ENCODE results near the gene HDAC4.
A peak's percentile ranks its signal among the peaks of the same experiment; 100 is the strongest.

Gene HDAC4

DNA sequence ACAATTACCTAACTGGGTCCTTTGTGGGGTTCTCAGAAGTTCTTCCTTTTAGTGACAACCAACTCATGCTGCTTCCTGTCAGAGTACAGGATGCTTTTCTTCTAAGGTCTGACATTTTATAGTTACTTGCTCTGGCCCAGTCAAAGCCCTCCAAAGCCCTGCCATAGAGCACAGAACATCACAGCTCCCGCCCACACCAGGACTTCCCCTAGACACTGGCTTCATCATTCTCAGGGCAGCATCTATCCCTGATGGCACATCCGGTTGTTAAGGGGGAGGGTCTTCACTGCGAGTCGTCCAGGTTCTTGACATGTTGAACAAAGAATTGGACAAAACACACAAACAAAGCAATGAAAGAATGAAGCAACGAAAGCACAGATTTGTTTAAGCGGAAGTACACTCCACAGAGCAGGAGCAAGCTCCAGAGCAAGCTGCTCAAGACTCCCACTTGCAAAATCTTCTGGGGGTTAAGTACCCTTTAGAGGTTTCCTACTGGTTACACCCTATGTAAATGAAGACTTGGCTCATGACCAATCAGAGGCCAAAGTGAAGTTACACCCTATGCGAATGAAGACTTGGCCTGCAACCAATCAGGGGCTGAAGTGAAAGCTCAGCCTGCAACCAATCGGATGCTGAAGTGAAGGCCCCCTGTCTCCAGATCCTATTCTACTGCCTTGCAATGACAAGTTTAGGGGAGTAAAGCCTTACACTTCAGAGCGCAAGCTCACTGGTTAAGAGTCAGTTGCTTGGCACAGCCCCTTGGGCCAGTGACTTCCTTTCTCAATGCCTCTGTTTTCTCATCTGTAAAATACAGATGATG, 79.0 kb downstream of the HDAC4 start:
- peak; percentile 22 for DNase-seq

DNA sequence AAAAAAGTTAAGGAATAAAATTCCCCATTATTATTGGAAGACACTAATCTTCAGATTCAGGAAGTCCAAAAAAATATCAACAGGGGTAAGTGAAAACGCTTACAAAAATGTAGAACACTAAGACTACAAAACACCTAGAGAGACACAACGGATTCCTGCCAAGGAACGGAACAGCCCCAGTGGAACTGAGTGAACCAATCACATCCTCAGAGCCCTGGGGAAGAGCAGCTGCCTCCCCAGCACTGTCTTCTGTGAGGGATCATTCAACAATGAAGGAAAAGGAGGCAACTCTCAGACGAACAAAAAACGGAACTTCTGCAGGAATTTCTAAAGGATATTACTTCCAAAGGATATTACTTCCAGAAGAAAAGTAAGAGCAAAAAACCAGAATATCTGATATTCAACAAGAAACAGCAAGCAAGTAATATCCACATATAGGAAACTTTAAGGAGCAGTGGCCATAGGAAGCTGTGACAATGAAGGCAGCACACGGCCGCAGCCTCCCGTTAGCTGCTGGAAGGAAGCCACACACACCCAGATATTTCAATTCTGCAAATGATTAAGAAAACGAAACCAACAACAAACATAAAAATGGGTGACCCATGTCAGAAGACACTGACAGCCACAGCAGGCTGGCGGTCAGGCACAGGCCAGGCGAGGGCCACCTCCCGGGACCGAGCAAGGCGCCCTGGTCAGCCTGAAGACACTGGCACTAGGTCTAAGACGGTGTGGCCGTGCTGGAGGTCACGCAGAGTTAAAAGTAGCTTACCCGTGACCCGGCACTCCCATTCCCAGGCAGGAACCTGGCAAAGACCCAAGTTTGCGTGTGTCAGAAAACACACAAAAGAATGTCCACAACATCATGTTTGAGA, 81.8 kb downstream of the HDAC4 start:
- DNase-seq = peak; percentile 20

DNA sequence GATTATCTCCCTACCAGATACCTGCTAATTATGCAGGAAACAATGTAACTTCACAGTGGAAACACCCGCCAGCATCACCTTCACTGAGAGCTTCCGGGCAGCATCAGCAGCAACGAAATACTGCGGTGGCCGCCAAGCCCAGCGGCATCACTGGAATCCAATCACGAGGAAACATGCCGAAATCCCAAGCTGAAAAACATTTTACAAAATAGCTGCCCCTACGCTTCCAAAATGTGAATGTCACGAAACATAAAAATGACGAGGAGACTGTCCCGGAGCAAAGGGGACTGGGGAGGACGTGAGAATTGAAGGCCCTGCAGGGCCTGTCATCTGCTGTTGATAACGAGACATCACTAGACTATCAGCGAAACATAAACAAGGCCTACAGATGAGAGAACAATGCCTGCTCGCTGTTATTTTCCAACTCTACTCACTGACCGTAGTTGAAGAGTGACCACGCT, 82.6 kb downstream of the HDAC4 start:
- peak; percentile 24 for DNase-seq

DNA sequence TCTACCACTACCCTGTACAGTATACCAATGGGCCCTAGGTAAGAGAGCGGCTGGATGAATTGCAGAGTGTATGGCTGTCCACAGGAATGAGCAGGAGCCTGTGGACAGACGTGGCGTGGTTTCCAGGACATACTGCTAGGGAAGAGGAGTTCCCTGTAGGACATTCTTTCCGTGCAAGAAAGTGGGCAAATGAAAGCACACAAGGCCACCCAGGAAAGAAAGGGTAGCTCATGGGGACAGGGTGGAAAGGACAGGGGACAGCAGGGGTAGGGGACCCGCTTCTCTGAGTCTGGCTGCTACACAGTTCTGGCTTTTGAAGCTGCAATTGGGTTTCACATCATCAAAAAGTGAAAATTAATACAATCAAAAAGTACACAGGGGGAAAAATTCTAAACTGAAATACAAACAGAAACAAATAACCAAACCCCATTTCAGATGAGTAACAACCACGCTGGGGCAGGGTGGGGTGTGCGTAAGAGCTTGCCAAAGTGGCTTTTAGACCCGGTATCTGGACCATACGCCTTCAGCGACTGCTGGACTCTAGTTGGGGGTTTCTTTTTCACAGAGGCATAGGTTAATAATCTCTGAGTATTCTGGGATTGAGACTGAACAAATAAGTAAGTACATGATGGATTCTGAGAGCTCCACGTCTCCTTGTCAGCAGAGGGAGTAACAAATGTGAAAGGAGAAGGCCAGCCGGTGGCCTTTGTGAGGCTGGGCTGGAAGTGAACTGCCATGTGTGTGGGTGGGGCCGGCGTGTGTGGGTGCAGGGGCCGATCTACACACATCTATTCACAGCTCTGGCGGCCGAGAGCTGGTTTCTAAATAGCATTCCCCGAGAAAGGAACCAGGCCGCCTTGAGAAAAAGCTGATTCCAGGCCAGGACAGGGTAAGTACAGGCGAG, 84.0 kb downstream of the HDAC4 start:
- peak; percentile 16 for DNase-seq

DNA sequence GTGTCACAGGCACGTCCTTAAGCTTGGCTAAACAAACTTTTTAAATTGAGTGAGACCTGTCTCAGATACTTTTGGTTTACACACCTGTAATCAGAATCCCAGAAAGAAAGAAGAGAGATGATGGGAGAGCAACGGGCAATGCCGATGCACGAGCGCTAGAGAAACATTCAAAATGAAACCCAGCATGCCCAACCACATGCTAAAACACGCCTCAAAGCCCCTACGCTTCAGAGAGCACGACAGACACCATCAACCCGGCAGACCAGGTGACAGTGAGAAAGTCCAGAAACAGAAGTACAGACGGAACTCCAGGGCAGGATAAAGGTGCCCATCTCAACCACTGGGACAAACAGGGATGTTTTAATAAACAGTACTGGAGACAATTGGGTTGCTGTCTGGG, 85.5 kb downstream of the HDAC4 start:
- DNase-seq = no peak

DNA sequence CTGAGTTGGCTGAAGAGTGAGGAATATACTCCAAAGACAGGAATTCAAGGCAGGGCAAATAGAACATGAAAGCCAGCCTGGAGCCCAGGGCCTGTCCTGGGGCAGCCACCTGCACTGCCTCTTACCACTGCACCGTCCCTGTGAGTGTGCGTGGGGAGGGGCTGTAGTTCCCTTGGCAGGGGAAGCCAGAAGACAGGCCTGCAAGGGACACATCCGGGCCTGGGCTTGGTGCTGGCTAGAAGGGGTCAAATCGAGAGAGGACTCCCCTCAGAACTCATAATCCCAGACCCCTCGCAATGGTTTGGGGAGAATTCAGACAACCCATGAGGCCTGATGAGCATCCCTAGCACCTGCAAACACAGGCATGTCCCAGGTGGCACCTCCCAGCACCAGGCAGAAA, 87.0 kb downstream of the HDAC4 start:
- no peak for DNase-seq

DNA sequence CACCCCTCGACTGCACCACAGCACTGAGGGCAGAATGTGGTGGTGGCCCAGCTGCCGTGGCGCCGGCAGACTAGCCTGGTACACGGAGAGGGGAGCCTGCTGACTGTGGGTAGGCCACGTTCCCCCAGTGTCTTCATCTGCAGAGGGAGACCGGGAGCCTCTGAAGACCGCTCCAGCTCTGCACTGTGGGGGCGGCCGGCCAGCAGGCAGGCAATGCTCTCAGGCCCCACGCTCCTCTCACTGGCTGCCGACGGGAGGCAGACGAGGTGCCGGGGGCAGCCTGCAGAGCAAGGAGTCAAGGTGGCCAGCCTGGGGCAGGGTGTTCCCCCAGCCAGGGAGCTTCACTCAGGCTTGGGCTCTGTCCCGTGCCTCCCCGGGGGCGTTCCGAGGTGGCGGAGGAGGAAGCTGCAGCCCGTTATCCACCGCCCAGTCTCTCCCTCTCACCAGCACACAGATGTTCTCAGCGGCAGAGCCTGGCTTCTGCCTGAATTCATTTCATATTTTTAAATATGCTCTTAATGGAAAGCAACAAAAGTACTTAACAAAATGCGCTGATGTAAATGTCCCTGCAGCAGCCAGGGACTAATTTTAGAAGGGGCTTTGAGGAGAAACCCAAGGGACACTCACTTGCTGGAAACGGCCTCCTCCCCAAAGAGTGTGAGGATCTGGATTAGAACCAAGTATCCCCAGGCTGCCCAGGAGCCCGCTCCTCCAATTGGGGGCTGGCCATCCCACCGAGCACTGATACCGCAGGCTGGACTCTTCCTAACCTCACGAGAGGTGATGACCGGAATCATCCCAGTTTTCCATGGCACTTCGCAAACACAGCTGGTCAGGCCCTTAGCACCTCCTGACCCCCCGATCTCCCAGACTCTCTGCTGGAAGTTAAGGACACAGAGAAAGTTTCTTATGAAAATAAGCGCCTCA, 87.8 kb downstream of the HDAC4 start:
- DNase-seq = no peak

DNA sequence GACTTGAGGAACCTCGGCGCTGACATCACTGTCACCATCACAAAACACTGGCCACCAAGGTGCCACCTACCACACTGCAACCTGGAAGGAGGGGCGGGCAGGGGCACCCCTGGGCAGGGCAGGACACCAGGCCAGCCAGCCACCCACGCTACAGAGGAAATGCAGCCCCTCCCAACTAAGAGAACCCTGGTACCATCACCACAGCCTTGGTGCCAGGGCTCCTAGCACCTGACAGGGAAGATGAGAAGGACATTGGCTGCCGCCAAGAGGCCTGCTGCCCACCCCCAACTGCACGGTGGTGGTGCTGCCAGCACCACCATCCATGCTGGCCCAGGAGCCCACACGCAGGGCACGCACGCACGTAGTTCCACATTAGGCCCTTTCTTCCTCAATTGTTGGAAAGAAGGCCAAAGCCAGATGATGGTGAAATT, 88.7 kb downstream of the HDAC4 start:
- no peak for DNase-seq

DNA sequence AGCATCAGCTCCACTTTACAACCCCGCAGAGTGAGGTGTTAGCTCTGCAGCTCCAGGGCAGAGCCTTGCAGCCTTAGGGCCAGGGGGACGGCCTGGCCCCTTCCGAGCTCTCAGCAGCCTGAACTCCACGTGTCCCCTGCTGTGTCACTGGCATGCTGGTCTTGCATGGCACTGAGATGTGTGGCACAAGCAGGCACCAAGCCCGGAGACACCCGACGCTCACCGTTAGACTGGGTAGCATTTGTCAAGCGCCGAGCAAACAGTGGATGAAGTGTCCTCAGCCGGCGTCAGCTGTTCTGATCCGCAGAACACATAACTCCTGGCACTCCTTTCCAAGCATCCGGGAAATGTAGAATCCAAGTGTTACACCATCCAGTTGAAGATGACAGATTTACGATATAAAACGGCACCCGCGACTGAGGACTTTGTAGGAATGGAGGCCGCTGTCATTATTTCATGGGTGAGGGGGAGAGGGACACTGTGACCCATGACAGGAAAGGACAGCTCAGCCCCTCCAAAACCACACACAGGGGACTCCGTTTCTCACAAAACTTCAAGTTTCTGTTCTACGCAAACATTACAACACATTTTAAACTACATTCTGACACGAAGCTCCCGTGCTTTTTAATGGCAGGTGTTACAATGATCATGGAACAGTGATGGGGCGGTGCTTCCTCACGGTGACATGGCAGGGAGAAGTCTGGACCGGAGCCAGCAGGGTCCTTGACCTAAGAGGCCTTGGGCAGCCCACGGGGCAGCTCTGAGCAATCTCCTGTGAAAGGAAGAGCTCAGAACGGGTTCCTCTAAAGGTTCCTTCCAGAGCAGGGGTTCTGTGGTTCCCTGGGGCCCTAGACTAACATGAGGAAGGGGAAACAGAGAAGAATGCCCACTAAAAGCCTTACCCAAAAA, 89.4 kb downstream of the HDAC4 start:
- peak; percentile 35 for DNase-seq

DNA sequence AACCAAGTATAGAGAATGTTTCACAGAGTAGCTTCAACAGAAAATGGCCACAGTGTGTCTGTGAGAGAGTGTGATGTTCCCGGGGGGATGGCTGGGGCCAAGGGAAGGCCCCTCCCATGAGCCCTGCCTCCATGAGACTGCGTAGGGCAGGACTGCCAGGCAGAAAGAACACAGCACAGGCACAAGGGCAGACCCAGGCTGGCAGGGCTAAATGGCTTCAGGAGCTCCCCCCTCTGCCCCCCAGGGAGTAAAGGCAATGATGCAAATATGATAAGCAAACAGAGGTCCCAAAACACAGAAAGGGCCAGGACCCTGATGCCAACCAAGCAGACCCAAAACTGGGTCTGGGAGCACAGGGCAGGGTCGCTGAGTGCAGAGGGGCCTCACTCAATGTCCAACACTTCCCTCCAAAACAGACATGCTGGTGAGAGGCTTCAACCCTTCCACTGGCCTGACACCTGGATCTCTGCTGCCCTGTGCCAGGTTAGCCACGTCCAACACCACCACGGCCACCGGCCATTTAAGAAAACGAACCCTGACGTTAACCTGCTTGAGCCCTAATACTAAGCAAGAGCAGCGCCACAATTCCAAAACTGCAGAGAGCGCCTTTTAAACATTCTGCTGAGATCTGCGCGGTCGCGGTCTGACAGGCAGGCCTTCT, 90.3 kb downstream of the HDAC4 start:
- peak; percentile 42 for DNase-seq

DNA sequence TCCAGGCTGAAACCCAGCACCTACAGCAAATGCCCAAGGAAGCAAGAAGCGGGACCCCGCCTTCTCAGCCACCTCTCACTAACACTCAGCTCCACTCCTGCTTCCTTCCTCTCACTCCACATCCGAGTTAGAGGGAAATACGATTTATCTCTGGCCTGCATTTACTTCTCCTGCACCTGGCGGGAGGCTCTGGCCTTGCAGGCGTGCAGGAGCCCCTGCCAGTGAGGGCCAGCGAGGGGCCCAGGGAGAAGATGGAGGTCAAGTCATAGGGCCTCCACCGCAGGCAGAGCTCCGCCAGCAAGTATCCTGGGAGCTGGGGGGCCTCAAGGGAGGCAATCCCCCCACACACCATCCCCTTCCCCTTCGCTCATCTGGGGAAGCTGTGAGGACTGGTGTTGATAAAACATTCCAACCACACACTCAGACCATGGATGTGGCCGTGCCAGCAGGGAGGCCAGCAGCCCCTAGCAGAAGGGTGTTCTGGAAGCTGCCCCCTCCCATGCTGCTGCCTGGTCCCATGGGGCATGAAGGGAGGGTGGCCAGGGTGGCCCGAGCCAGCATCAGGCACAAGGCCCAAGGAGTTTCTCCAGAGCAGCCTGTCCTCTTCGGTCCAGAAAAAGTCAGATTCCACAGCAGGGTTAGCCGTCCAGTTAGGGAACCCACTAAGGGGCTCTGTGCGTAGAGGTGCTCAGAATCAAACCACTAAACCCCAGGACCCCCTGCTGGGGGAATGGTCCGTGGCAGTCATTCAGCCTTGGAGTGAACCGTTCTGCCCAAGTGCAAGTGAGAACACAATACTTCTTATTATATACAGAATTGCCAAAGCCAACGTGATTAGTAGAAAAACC, 91.2 kb downstream of the HDAC4 start:
- DNase-seq = peak; percentile 44

DNA sequence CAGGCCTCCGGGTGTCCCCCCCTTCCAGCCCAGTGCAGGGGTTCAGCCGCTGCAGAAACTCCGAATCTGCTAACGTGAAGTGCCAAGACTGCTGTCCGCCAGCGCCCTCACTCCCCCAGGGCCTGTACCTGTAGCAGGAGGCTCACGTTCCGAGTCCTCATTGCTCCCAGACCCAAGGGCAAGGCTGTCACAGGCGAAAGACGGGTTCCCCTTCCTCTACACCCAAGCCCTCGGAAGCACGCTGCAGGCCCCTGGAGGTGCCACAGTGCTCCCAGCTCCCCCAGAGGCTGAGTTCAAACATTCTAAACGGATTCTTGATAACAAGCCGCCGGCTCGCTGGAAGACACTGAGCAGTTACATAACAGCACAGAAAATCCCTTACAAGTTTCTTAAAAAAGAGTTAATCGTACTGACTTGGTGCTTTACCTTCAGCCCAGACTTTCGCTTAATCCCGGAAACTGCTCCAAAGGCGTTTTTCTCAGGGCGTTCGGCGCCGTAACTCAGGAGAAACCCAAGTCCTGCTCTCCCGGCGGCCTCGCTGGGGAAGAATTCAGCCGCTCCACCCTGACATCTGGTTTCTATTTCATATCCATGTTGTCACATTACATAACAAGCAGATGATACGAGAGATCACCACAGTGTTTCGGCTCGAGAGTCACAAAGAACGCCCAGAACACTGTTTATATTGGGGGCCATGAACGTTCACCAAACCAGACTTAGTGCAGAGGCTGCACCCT, 92.0 kb downstream of the HDAC4 start:
- DNase-seq = peak; percentile 50

DNA sequence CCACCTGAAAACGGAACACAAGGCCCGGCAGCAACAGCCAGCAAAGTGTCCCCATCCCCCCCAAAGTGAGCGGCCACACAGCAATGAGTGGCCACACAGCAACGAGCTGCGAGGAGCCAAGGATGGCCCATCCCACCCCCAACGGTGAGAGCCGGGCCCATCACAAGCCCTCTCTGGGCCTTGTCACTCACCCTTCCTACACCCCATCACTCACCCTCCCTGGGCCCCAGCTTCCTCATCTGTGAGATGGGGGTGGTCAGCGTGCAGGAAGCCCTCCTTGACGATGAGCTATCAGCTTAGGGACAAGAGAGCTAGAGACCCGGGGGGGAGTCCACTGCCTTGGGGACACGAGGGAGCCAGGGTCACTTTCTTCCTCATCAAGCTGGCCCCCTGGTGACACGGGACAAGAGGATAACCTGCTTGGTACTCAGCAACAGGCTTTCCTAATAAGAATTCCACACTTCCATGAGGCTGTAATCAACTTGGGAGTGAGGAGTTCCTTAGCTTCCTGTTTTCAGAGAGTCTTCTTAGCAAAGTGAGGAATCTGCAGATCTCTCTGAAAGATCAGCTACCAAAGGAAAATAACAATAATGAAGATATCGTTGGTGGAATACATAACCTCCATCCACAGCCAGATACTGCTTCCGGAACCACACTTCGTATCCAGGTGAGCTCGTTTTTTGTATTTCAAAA, 92.8 kb downstream of the HDAC4 start:
- DNase-seq = peak; percentile 40

DNA sequence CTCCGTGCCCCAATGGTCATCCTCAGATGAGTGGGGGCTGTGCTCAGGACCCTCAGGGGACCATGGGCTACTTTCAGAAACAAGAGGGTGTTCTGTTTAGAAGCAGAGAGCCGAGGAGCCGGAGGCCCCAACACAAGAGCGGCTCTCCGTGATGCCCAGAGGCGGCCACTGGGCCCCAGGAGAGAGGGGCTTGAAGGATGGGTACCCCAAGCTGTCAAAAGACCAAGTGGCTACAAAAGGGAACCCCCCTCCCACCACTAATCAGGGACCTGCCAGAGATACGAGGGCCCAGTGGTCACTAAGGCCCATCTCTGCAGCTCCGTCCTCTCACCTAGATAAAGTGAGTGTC, 93.6 kb downstream of the HDAC4 start:
- DNase-seq = no peak

DNA sequence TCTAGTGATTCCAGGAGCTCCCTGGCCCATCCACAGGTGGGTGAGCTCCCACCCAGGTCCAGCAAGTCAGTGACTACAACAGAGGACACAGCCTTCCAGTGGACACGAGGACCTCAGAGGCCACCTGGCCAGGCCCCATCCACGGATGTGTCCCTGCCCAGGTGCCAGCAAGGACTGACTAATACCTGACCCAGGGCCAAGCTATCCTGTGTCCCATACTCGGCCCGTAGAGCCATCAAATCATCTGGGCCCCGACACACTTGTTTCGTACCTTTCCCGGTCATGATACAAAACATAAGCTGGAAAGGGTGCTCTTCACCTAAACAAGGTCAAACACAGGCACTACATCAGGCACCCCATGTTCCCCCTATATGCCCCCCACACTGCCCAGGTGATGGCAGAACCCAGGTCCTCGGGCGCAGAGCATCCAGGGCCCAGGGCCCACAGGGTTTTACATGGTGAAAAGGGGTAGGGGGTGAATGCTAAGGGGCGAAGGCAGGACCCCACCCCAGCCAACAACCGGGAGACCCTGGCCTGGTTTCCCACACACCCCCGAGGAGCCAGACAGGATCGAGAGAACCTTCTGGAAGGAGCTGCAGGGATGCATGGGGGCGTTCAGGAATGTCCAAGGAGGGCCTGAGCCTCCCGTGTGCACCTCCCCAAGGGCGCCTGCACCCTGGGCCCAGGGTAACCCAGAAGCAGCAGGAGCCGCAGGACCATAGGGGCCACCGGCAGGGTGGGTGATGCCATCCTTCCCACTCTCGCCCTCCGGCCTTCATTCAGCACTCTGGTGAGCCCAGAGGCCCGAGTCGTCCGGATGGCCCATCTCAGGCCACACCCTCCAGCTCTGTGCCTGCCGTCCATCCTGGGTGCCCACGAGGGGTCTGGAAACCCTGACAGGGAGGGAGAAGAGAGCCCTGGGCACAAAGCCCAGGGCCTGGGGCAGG, 94.3 kb downstream of the HDAC4 start:
- no peak for DNase-seq

DNA sequence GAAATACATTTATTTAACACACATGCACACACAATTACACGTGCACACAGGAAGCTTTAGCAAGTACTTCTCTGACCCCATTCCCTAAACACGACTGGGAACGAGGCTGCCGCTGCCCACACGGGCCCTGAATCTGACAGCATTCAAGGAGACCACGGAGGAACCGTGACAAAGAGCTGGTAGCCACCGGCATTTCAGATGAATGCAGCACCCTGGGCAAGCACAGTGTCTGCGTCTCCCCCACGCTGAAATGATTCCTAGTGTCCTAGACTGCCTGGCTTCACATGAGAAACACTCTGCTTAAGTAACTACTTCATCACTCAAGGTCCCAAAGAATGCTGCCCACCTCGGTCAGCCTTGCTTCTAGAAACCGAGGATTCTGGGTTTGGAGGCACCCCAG, 95.0 kb downstream of the HDAC4 start:
- DNase-seq = no peak

DNA sequence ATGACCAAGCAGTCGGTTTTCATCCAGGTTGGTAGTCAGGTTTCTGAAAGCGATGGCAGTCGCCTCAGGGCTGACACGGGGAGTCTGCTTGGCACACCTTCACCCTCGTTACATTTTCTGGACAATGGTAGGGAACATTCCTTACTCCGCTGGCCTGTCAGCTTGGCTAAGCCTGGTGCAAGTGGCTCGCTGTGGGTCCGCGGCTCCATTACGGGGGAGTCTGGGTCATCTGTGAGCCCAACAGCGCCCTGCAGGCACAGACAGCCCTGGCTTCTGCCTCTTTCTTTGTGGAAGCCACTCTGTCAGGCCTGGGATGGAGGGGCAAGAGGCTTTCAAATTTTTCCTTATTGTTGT, 95.6 kb downstream of the HDAC4 start:
- DNase-seq = no peak
